ACHN (cell line): ENCODE data around the gene EMSY.
"Not testable (repeated sequence)": the region's sequence is repeated elsewhere in the genome, so short reads cannot be mapped to it uniquely, and the experiment has no call there.

Experiments
- DNase-seq: peaks from one replicate; pipeline ENCODE4 v3.0.0-alpha.2; 2015
- in situ Hi-C: cut with HindIII; loops from 2 replicates; pipeline ENCODE4 v1.10.0; 2017; ENCODE audit warnings: low sequenced_read_pairs, low pct_ligation_motif_present, low pct_unique_long_range_greater_than_20kb

EMSY gene, protein sequence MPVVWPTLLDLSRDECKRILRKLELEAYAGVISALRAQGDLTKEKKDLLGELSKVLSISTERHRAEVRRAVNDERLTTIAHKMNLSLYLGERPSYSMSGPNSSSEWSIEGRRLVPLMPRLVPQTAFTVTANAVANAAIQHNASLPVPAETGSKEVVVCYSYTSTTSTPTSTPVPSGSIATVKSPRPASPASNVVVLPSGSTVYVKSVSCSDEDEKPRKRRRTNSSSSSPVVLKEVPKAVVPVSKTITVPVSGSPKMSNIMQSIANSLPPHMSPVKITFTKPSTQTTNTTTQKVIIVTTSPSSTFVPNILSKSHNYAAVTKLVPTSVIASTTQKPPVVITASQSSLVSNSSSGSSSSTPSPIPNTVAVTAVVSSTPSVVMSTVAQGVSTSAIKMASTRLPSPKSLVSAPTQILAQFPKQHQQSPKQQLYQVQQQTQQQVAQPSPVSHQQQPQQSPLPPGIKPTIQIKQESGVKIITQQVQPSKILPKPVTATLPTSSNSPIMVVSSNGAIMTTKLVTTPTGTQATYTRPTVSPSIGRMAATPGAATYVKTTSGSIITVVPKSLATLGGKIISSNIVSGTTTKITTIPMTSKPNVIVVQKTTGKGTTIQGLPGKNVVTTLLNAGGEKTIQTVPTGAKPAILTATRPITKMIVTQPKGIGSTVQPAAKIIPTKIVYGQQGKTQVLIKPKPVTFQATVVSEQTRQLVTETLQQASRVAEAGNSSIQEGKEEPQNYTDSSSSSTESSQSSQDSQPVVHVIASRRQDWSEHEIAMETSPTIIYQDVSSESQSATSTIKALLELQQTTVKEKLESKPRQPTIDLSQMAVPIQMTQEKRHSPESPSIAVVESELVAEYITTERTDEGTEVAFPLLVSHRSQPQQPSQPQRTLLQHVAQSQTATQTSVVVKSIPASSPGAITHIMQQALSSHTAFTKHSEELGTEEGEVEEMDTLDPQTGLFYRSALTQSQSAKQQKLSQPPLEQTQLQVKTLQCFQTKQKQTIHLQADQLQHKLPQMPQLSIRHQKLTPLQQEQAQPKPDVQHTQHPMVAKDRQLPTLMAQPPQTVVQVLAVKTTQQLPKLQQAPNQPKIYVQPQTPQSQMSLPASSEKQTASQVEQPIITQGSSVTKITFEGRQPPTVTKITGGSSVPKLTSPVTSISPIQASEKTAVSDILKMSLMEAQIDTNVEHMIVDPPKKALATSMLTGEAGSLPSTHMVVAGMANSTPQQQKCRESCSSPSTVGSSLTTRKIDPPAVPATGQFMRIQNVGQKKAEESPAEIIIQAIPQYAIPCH (N-terminal part only)

DNA sequence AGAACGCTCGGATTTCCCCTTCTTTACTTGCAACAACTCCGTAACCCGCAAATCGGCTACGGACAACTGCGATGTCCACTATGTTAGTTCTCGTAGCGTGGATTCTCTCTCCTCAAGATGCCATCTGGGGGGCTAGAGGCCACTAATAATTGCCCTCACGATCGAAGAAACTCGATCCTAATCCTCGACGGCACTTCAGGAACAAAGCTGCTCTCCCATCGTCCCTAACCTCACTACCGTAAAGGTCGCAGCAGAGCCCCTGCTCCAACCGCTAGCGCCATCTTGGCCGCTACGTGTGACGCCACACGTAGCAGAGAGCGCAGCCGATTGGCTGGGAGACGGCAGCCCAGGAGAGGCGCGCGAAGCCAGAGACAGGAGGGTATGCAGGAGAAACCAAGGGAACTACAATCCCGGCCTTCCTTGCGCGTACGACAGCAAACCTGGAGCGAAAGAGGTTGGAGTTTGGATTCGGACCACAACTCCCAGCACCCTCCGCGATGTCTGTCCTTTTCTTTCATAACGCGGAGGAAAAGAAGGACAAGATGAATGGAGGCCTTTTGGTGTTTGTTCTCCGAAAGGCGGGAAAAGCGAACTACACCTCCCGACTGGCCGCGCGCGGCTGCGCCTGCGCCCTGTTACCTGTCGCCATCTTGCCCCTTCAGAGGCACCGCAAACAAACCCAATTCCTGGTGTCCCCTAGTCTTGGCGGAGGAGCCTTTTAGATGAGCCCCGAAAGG lies at the start of gene EMSY:
EMSY (plus strand) TSS at position 635 of the 737 bp plus-strand sequence. CDS start 1,921 bp downstream, outside the sequence.
- in situ Hi-C loops: no loop called here
- DNase-seq: peak; percentile 96

DNA sequence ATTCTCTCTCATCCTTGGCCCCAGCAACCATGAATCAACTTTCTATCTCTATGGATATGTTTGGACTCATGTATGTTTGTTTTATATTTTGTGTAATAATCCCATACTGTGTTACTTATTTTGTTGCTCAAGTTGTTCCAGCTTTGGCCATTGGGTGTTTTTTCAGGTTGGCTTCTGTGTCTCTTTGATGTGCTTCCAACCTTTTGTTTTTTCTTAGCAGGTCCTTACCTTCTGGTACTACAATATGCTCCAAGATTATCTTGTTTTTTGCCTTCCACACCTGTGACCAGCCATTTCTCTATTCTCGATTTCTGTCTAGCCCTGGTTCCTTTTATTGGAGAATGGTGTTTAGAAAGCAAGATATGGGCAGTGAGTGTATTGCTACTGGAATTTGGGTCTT lies 49.5 kb upstream of the EMSY start:
- in situ Hi-C loops: no loop called here
- DNase-seq: no peak

DNA sequence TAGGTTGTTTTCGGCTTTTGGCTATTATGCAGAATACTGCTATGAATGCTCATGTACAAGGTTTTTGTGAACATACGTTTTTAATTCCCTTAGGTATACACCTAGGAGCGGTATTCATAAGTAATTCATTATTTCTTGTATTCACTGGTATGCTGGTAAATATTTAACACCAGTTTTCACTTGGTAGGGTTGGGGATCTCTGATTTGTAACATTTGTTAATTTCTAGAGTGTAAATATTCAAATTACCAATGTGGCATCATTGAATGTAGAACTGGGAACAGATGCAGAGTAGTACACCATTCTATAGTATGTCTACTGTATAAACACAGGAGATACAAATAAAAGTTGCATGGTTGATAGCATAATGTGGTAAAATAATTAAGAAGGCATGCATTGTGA lies 47.4 kb upstream of the EMSY start:
- in situ Hi-C loops: no loop called here
- DNase-seq: no peak

DNA sequence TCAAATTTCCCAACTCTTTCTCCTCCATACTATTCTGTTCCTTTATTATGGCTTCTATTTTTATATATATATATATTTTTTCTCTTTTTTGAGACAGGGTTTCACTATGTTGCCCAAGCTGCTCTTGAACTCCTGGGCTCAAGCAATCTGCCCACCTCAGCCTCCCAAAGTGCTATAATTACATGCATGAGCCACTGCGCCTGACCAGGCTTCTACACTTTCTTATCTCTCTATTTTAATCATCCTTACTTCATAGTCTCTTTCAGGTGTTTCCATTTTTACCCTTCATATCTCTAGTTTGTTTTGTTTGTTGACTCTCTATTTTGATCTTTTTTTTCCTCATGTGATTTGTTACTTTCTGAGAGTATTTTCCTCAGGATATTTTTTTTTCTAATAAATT lies 43.9 kb upstream of the EMSY start:
- DNase-seq: no peak
- in situ Hi-C loops: no loop called here

DNA sequence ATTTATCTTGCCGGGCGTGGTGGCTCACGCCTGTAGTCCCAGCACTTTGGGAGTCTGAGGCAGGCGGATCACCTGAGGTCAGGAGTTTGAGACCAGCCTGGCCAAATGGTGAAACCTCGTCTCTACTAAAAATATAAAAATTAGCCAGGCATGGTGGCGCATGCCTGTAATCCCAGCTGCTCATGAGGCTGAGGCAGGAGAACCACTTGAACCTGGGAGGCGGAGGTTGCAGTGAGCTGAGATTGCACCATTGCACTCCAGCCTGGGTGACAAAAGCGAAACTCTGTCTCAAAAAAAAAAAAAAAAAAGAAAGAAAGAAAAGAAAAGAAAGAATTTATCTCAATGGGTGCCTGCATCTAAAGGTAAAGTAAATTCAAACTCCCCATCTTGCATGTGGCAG lies 43.3 kb upstream of the EMSY start:
- in situ Hi-C loops: not testable (repeated sequence)

DNA sequence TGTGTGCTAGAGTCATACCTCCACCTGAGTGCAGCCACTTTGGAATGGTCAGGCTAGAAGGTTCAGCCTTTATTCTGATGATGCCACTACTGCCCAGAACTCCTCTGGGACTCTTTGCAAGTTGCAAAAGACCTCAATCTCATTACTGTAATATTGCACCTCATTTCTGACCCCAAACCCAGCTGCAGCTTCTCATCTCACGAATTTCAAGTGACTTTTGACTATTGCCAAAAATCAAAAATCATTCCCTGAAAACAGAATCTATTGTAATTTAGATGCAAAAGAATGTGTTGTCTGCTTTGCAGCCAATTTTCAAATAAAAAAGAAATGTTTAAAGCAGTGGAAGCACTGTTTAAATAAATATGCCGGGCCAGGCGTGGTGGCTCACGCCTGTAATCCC lies 38.5 kb upstream of the EMSY start:
- in situ Hi-C loops: no loop called here
- no peak for DNase-seq

More for the DNA sequence above, 43.3 kb upstream of the EMSY start:
- DNase-seq: not testable (repeated sequence)

DNA sequence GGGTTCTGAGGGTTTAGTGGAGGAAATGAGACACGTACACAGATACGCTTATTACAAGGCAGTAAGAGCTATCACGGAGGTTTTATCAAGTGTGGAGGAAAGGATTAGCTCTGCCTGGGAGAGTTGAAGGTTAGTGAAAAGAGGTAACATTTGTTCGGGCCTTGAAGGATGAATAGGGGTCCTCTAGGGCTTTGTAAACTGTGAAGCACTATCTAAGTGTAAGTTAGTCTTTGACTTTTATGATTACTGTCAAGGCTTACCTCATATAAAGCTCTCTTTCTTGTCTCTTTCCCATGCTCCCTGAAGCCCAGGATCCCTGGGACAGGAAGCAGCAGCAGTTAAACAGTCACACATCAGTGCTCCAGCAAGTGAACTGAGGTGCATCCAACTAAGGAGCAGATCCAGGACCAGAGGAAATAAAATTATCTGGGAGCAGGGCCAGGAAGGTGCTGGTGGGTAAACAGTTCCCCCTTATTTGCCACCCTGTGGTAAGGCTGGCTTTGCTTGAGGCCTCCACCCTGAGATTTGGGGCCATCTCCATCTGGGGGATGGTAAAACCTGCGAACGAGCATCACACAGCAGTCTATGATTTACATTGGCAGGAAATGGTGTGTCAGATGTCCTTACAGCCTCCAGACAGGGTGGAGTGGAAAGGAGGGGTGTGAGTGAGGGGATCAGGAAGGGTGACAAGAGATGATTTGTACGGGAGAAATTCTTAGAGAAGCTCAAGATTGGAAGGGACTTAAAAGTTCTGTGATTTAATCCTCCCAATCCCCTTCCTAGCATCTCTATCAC lies 36.5 kb upstream of the EMSY start:
- in situ Hi-C loops: no loop called here

DNA sequence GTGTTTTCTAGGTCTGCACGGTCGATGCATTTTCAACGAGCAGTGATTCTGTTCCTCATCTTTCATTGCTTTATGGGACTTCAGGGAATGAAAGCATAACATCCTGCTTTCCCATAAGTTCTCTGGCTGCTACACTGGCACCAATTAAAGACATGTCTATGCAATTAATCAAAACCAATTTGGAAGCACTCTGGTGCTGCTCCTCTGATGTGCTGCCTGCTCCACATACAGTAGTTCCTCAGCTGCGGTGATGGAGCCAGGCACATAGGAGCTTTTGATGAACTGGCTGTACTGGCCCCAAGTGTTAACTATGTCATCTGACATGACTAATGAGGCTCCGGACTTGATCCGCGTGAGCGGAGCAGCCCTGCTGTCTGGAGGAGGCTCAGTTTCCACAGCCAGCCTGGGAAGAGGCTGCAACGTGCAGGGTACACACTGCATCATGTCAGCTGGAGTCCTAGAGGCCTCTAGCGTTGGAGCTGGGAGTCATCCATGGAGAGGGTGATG lies 33.9 kb upstream of the EMSY start:
- in situ Hi-C loops: no loop called here
- no peak for DNase-seq

More for the DNA sequence above, 36.5 kb upstream of the EMSY start:
- DNase-seq: peak; percentile 63

DNA sequence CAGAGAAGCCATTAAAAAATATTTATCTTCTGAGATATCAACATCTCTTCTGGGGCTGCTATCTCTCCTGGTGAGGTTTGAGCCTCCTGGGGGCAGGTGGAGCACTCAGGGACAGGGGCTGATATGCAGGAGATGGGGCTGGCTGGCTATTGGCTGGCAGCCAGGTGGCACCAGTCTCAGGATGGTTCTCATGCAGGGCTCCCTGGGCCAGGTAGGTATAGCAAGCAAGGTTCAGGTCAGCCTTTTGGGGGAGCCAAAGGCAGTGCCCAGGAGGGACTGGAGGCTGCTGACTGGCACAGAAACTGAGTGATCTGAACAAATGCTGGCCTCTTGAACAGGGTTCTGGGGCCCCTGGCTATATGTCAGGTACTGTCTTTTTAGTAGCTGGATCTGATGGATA lies 29.7 kb upstream of the EMSY start:
- in situ Hi-C loops: no loop called here

DNA sequence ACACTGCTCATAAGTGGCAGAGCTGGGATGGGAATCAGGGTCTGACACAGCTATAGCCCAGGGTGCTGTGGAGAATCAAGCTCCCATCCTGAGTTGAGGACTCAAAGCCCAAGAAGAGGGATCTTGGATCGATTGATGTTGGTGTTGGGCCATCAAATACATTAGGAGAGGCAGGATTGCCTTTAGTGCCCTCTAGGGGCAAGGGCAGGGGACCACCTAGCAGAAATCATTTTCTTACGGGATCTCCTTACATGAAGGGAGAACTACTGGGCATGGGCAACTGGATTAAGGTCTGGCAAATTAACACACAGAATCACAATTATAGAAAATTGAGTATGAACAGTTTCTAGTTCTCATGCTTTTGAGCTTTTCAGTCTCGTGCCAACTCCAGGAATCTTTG lies 24.9 kb upstream of the EMSY start:
- DNase-seq: peak; percentile 18
- in situ Hi-C loops: no loop called here

More for the DNA sequence above, 29.7 kb upstream of the EMSY start:
- DNase-seq: no peak

DNA sequence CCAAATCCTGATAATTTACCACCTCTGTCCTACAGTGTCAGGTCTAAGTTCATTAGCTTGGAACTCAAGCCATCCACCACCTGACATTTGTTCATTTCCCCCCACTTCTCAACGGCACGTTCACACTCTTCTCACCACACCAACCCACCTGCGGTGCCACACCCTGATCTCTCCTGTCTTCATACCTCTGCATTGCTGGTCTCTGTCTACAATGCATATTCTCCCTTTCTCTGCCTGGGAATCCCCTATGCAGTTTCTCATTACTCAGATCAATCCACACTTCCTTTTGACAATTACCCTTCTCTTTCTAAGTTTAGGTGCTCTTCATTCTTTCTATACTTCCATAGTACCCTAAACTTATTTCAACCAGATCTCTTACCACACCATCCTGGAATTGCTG lies 20.4 kb upstream of the EMSY start:
- in situ Hi-C loops: no loop called here
- DNase-seq: no peak

DNA sequence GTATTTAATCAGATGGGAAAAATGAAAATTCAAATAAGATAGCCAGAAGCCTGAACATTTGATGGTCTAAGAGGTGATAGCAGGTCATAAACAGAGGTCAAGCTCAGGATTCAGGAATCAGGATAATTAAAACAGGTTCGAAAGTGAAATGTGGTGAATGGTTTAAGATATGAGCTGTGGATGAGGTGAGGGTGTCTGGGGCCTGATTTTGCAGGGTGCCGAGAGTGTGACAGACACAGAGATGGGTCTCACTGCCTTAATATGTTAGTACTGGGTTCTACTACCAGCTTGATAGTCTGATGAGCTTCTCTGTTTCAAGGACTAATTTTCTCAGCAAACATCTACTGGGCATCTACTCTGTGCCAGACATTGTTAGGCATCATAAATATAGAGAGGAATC lies 19.9 kb upstream of the EMSY start:
- in situ Hi-C loops: no loop called here
- DNase-seq: no peak

DNA sequence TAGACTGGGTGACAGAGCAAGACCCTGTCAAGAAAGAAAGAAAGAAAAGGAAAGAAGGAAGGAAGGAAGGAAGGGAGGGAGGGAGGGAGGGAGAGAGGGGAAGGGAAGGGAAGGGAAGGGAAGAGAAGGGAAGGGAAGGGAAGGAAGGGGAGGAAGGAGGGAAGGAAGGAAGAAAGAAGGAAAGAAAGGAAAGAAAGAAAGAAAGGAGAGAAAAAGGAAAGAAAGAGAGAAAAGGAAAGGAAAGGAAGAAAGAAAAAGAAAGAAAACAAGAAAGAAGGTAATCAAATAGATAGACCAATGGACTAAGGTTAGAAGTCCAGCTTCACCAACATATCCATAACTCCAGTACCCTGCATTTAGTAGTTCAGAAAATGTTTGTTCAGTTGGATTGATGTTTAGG lies 18.2 kb upstream of the EMSY start:
- DNase-seq: no peak
- in situ Hi-C loops: no loop called here

DNA sequence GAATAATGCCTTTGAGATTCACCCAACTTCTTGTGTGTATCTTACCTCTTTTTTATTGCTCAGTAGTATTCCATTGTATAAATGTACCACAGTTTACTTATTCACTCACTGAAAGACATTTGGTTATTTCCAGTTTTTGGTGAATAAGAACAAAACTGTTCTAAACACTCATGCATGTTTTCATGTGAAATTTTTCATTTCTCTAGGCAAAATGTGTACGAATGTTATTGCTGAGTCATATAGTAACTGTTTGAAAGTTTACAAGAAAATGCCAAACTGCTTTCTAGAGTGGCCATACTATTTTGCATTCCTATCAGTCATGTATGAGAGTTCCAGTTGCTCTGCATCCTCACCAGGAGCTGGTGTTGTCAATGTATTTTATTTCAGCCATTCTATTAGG lies 8.8 kb upstream of the EMSY start:
- no peak for DNase-seq
- in situ Hi-C loops: no loop called here

DNA sequence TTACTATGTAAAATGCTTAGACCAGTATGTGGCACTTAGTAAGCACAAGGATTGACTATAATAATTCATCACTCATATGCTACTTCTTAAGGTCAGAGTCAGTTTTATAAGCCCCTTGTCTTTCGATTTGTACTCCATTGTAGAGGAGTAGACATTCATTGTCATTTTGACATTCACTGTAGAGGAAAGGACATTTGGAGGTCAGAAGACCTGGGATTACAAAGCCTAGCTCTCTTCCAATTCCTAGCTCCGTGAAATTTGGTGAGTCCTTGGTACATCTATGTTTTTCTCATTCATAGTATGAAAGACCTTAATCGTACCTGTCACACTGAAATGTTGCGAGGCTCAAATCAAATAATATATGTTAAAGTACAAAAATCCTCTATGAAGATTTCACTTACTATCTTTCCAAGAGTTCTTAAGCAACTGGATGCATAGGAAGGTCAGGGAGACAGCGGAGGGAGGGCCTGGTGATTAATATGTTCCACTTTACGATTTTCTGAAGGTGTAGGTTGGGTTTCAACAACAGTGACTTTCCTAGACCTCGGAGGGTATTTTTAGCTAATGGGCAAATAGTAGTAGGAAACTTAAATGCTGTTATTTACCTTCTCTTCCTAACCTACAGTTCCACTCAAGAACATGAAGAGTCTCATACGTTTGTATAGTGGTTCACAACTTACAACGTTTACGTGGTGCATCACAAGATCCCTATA lies 1.4 kb upstream of the EMSY start:
- no peak for DNase-seq
- in situ Hi-C loops: no loop called here

DNA sequence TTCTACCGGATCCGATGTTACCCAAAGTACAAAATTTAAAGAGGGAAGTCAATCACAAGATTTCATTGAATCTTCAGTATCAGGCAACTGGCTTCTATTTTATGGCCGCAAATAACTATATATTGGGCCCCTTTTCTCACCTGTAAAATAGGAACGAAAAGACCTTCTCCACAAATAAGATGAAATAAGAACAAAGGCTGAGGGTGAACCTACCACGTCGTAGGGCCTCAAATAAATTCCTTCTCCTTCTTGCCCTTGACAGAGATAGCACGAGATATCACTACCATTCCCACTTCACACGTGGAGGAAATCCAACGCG lies 794 bp upstream of the EMSY start:
- no peak for DNase-seq
- in situ Hi-C loops: no loop called here
